ENCODE measurements around the gene SSC5D.

The SSC5D gene

DNA sequence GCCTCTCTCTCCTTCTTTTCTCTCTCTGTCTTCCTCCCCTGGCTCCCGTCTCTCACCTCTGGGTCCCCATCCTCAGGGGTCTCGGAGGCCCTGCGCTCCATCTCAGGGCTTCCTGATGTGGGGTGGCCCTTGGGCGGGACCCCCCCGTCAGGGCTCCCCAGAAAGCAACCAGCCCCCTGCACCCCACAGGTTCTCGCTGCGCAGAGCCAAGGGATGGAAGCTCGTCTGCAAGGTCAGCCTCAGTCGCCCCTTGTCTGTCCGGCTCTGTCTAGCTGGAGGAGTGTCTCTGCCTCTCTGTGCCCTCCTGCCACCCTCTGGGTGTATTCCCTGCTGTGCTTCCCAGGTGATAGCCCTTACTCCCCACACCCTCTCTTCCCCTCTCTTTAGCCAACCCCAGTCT lies 57.2 kb downstream of the SSC5D start, which contains the start of gene SBK3:
Gene SBK3, minus strand, starts transcription at position 101 of the 400 bp plus-strand sequence. Its CDS starts 0 bp downstream, at position 101.
- no peak for TF ChIP-seq EGR1 (IDR thresholded peaks at IDR 0.05)
- no peak for TF ChIP-seq TAF1 (IDR thresholded peaks at IDR 0.05; ENCODE audit: low read depth)
- no peak for TF ChIP-seq ZBTB7A (IDR thresholded peaks at IDR 0.05; ENCODE audit: low read depth)
- TF ChIP-seq, protein P1, sequence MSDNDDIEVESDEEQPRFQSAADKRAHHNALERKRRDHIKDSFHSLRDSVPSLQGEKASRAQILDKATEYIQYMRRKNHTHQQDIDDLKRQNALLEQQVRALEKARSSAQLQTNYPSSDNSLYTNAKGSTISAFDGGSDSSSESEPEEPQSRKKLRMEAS (IDR thresholded peaks at IDR 0.05), result no peak
- TF ChIP-seq, protein P2, sequence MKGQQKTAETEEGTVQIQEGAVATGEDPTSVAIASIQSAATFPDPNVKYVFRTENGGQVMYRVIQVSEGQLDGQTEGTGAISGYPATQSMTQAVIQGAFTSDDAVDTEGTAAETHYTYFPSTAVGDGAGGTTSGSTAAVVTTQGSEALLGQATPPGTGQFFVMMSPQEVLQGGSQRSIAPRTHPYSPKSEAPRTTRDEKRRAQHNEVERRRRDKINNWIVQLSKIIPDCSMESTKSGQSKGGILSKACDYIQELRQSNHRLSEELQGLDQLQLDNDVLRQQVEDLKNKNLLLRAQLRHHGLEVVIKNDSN (IDR thresholded peaks at IDR 0.05), result no peak
- TF ChIP-seq RAD21 (IDR thresholded peaks at IDR 0.05; ENCODE audit: low read depth), result no peak
- no peak for TF ChIP-seq CEBPB (IDR thresholded peaks at IDR 0.05)
- no peak for TF ChIP-seq NFIC (IDR thresholded peaks at IDR 0.05)
- TF ChIP-seq FOXM1 (IDR thresholded peaks at IDR 0.05; ENCODE audit: borderline replicate concordance, low read depth), result no peak
- no peak for TF ChIP-seq YY1 (IDR thresholded peaks at IDR 0.05; ENCODE audit: low read depth)
- TF ChIP-seq EP300 (IDR thresholded peaks at IDR 0.05; ENCODE audit: borderline replicate concordance), result no peak
- TF ChIP-seq TCF12 (IDR thresholded peaks at IDR 0.05; ENCODE audit: low read depth), result no peak
- TF ChIP-seq TEAD4 (IDR thresholded peaks at IDR 0.05), result no peak
- TF ChIP-seq, protein P3, sequence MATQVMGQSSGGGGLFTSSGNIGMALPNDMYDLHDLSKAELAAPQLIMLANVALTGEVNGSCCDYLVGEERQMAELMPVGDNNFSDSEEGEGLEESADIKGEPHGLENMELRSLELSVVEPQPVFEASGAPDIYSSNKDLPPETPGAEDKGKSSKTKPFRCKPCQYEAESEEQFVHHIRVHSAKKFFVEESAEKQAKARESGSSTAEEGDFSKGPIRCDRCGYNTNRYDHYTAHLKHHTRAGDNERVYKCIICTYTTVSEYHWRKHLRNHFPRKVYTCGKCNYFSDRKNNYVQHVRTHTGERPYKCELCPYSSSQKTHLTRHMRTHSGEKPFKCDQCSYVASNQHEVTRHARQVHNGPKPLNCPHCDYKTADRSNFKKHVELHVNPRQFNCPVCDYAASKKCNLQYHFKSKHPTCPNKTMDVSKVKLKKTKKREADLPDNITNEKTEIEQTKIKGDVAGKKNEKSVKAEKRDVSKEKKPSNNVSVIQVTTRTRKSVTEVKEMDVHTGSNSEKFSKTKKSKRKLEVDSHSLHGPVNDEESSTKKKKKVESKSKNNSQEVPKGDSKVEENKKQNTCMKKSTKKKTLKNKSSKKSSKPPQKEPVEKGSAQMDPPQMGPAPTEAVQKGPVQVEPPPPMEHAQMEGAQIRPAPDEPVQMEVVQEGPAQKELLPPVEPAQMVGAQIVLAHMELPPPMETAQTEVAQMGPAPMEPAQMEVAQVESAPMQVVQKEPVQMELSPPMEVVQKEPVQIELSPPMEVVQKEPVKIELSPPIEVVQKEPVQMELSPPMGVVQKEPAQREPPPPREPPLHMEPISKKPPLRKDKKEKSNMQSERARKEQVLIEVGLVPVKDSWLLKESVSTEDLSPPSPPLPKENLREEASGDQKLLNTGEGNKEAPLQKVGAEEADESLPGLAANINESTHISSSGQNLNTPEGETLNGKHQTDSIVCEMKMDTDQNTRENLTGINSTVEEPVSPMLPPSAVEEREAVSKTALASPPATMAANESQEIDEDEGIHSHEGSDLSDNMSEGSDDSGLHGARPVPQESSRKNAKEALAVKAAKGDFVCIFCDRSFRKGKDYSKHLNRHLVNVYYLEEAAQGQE (IDR thresholded peaks at IDR 0.05; ENCODE audit: low read depth), result no peak
- TF ChIP-seq CREB1 (IDR thresholded peaks at IDR 0.05; ENCODE audit: low read depth), result no peak

DNA sequence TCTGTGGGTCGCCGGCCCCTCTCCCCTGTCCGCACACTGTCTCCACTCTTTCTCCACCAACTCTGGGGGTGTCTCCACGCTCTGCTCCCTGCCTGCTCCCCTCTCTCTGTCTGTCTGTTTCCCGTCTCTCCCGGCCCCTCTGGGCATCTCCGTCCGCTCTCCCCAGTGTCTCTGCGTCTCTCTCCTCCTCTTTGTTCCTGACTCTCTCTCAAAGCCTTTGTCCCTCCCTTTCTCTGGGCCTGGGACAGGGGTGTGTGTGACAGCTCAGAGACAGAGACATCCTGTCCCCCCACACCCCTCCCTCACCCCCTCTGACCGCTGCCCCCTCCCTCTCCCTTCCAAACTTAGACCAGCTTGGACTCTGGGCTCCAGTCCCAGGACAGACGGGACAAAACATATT lies 57.8 kb downstream of the SSC5D start:
- TF ChIP-seq FOXM1 (IDR thresholded peaks at IDR 0.05; ENCODE audit: borderline replicate concordance, low read depth) (no peak), EGR1 (IDR thresholded peaks at IDR 0.05) (no peak), EP300 (IDR thresholded peaks at IDR 0.05; ENCODE audit: borderline replicate concordance) (no peak), YY1 (IDR thresholded peaks at IDR 0.05; ENCODE audit: low read depth) (no peak), TEAD4 (IDR thresholded peaks at IDR 0.05) (no peak), CEBPB (IDR thresholded peaks at IDR 0.05) (no peak), CREB1 (IDR thresholded peaks at IDR 0.05; ENCODE audit: low read depth) (no peak), TAF1 (IDR thresholded peaks at IDR 0.05; ENCODE audit: low read depth) (no peak), ZBTB7A (IDR thresholded peaks at IDR 0.05; ENCODE audit: low read depth) (no peak), NFIC (IDR thresholded peaks at IDR 0.05) (no peak)
- TF ChIP-seq, protein P2 (IDR thresholded peaks at IDR 0.05), result no peak
- TF ChIP-seq, protein P3 (IDR thresholded peaks at IDR 0.05; ENCODE audit: low read depth), result no peak

DNA sequence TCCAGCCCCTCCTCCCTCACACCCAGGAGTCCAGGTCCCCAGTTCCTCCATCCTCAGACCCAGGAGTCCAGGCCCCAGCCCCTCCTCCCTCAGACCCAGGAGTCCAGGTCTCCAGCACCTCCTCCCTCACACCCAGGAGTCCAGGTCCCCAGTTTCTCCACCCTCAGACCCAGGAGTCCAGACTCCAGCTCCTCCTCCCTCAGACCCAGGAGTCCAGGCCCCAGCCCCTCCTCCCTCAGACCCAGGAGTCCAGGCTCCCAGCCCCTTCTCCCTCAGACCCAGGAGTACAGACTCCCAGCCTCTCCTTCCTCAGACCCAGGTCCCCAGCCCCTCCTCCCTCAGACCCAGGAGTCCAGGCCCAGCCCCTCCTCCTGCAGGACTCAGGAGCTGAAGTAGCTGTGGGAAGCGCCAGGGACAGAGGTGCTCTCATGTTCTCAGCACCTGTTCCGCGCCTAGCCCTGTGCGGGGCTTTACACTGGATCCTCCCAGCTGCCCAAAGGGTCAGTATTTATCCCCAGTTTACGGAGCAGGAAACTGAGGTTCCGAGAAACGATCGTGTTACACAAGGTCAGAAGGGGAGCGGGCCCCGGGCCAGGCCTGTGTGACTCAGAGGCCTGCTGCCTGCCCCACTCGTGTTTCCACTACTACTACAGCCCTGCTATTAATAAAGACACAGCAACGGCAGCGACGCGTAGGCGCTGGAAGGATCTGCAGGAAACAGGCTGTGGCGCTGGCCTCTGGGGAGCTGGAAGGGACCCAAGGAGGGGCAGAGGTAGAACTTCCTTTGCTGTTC lies 58.8 kb downstream of the SSC5D start:
- TF ChIP-seq RAD21 (IDR thresholded peaks at IDR 0.05; ENCODE audit: low read depth) (no peak), EP300 (IDR thresholded peaks at IDR 0.05; ENCODE audit: borderline replicate concordance) (no peak), TCF12 (IDR thresholded peaks at IDR 0.05; ENCODE audit: low read depth) (no peak), CREB1 (IDR thresholded peaks at IDR 0.05; ENCODE audit: low read depth) (no peak), TAF1 (IDR thresholded peaks at IDR 0.05; ENCODE audit: low read depth) (no peak), NFIC (IDR thresholded peaks at IDR 0.05) (no peak), YY1 (IDR thresholded peaks at IDR 0.05; ENCODE audit: low read depth) (no peak), EGR1 (IDR thresholded peaks at IDR 0.05) (no peak), ZBTB7A (IDR thresholded peaks at IDR 0.05; ENCODE audit: low read depth) (no peak), TEAD4 (IDR thresholded peaks at IDR 0.05) (no peak), CEBPB (IDR thresholded peaks at IDR 0.05) (no peak)
- TF ChIP-seq, protein P1 (IDR thresholded peaks at IDR 0.05), result no peak
- TF ChIP-seq, protein P2 (IDR thresholded peaks at IDR 0.05), result no peak
- TF ChIP-seq, protein P3 (IDR thresholded peaks at IDR 0.05; ENCODE audit: low read depth), result no peak

Measured in Ishikawa (cell line).